Lower leg skin (tissue), 3 donors: ENCODE data around the gene MPRIP.

Experiments used
- POLR2A ChIP-seq, 2 donors: fragments of 450-650 bp; IDR thresholded peaks; one replicate each; pipeline ENCODE4 v1.6.1; 2016 to 2017; ENCODE audit warnings: antibody characterized with exemption in 2 of 2, mild to moderate bottlenecking in 1 of 2, moderate library complexity in 1 of 2
- TF ChIP-seq, protein P1 (sequence below), 3 donors: fragments of 450-650 bp; IDR thresholded peaks; one replicate each; pipeline ENCODE4 v1.5.1; 2016; ENCODE audit warnings: antibody characterized with exemption in 3 of 3, mild to moderate bottlenecking in 3 of 3, moderate library complexity in 2 of 3

- TF ChIP-seq, protein P1, sequence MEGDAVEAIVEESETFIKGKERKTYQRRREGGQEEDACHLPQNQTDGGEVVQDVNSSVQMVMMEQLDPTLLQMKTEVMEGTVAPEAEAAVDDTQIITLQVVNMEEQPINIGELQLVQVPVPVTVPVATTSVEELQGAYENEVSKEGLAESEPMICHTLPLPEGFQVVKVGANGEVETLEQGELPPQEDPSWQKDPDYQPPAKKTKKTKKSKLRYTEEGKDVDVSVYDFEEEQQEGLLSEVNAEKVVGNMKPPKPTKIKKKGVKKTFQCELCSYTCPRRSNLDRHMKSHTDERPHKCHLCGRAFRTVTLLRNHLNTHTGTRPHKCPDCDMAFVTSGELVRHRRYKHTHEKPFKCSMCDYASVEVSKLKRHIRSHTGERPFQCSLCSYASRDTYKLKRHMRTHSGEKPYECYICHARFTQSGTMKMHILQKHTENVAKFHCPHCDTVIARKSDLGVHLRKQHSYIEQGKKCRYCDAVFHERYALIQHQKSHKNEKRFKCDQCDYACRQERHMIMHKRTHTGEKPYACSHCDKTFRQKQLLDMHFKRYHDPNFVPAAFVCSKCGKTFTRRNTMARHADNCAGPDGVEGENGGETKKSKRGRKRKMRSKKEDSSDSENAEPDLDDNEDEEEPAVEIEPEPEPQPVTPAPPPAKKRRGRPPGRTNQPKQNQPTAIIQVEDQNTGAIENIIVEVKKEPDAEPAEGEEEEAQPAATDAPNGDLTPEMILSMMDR (IDR thresholded peaks at IDR 0.05) = no peak
- no peak for TF ChIP-seq POLR2A (IDR thresholded peaks at IDR 0.05)
Measured at GRCh38 chr17:17183744-17184143, 141.5 kb downstream of the MPRIP start.
